ENCODE results near the gene ZNF44. TPM values are rescaled to one million over a fixed set of nuclear protein-coding genes. Genes with fewer than 3 reads are reported as not detected.

The ZNF44 gene
- total RNA-seq (ENCODE audit: unreplicated experiment), result 7.0 TPM
- long read RNA-seq, partial matches to known transcripts, result 0 of 2 reads
- long read RNA-seq, other reads (novel, unspliced or antisense), result 0 of 2 reads

DNA sequence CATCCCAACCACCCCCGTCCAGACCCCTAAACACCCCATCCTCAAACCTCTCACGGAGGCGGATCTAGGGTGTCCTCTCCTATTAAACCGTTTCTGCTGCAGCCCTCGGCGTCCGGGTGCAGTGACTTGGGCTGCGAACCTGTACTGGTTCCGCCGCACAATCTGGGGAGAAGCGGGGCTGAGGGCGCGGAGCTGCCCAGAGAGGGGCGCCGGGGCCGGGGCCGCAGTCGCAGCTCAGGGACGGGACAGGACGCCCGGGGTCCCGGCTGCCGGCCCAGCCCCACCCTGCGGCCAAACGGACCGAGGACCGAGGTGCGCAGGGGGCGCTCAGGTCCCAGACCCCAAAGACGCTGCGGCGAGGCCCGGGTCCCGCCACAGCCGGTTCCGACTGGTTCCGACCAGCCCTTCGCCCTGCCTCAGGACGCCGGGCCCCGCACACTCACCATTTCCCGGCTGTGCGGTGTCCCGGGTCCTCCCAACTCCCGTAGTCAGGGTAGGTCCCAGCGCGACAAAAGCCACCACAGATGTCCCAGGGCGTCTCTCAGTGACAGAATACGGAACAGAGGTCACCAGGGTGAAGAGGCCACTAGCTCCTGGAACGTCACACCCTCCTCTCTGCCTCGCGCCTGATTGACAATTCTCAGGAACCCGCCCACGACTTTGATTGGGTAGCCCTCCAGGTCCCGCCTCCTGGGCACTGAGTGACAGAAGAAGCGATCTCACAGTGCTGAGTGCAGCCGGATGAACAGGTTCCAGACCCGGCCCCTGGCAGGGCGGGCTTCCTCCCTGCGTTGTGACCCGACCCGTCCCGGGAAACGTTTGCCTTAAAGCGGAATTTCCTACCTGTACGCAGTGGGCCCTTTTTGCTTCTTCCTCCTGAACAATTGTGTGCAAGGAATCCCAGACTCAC is at the start of gene ZNF44:
ZNF44 (minus strand) TSS at position 635 of the 910 bp plus-strand sequence; CDS start at position 446, 189 bp downstream.
- peaks cover 7% of the 10 kb centered on the region for H3K9me3 Mint-ChIP-seq (ENCODE audit: unreplicated experiment)
- peak within 1 kb of the TSS; percentile 99 for H3K4me3 Mint-ChIP-seq (ENCODE audit: unreplicated experiment)

DNA sequence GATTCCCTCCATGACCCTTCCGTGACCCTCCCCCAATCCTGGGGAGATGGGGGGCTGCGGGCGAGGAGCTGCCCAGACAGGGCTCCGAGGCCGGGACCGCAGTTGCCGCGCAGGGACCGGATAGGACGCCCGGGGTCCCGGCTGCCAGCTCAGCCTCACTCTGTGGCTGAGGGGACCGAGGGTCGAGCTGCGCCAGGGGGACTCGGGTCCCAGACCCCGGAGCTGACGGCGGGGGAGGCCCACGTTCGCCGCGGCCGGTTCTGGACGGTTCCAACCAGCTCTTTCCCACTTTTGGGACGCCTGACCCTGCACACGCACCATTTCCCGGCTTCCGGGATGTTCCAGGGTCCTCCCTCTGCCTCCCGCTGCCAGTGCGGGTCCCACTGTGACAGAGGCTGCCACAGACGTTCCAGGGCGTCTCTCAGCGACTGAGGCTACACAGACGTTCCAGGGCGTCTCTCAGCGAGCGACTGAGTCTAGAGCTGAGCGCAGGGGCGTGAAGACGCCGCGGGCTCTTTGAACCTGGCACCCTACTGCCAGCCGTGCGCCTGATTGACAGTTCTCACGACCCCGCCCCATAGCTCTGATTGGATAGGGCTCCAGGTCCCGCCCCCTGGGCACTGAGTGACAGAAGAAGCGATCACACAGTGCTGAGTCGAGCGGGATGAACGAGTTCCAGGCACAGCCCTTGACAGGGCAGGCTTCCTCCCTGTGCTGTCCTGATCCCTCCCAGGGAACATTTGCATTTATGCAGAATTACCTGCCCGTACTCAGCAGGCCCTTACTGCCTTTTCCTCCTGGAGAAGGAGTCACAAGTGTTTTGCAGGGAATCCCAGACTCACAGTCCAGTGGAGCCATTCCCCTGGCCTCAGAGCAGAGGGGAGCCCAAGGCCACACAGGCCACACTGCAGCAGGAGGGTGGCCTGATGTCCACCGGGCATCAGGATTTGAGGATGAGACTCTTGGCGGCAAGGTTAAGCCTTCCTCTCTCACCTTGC is 38.8 kb upstream of the ZNF44 start, which contains the start of gene ZNF563:
ZNF563 (minus strand) TSS at position 472 of the 998 bp plus-strand sequence; CDS start at position 321, 151 bp downstream.
- H3K9me3 Mint-ChIP-seq (ENCODE audit: unreplicated experiment), result peaks cover 4% of the 10 kb centered on the region
- H3K4me3 Mint-ChIP-seq (ENCODE audit: unreplicated experiment), result peak within 1 kb of the TSS; percentile 92
- peaks cover 12% of the 10 kb centered on the region for H3K36me3 Mint-ChIP-seq (ENCODE audit: low read depth, unreplicated experiment)
- H3K4me1 Mint-ChIP-seq (ENCODE audit: unreplicated experiment), result no peaks in the 10 kb centered on the region
- peak; percentile 86 for DNase-seq (ENCODE audit: low spot score)
- H3K27ac Mint-ChIP-seq (ENCODE audit: unreplicated experiment), result no peak within 1 kb of the TSS
- H3K27me3 Mint-ChIP-seq (ENCODE audit: unreplicated experiment), result peaks cover 2% of the 10 kb centered on the region
- TF ChIP-seq, protein P1, sequence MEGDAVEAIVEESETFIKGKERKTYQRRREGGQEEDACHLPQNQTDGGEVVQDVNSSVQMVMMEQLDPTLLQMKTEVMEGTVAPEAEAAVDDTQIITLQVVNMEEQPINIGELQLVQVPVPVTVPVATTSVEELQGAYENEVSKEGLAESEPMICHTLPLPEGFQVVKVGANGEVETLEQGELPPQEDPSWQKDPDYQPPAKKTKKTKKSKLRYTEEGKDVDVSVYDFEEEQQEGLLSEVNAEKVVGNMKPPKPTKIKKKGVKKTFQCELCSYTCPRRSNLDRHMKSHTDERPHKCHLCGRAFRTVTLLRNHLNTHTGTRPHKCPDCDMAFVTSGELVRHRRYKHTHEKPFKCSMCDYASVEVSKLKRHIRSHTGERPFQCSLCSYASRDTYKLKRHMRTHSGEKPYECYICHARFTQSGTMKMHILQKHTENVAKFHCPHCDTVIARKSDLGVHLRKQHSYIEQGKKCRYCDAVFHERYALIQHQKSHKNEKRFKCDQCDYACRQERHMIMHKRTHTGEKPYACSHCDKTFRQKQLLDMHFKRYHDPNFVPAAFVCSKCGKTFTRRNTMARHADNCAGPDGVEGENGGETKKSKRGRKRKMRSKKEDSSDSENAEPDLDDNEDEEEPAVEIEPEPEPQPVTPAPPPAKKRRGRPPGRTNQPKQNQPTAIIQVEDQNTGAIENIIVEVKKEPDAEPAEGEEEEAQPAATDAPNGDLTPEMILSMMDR (IDR thresholded peaks at IDR 0.05; ENCODE audit: unreplicated experiment), result no peak

More for the DNA sequence above, at the start of gene ZNF44:
- peak within 1 kb of the TSS; percentile 92 for H3K27ac Mint-ChIP-seq (ENCODE audit: unreplicated experiment)
- peaks cover 18% of the 10 kb centered on the region for H3K27me3 Mint-ChIP-seq (ENCODE audit: unreplicated experiment)
- peaks cover 31% of the 10 kb centered on the region for H3K36me3 Mint-ChIP-seq (ENCODE audit: low read depth, unreplicated experiment)
- DNase-seq (ENCODE audit: low spot score), result peak; percentile 81
- TF ChIP-seq, protein P1 (IDR thresholded peaks at IDR 0.05; ENCODE audit: unreplicated experiment), result no peak
- peaks cover 7% of the 10 kb centered on the region for H3K4me1 Mint-ChIP-seq (ENCODE audit: unreplicated experiment)

DNA sequence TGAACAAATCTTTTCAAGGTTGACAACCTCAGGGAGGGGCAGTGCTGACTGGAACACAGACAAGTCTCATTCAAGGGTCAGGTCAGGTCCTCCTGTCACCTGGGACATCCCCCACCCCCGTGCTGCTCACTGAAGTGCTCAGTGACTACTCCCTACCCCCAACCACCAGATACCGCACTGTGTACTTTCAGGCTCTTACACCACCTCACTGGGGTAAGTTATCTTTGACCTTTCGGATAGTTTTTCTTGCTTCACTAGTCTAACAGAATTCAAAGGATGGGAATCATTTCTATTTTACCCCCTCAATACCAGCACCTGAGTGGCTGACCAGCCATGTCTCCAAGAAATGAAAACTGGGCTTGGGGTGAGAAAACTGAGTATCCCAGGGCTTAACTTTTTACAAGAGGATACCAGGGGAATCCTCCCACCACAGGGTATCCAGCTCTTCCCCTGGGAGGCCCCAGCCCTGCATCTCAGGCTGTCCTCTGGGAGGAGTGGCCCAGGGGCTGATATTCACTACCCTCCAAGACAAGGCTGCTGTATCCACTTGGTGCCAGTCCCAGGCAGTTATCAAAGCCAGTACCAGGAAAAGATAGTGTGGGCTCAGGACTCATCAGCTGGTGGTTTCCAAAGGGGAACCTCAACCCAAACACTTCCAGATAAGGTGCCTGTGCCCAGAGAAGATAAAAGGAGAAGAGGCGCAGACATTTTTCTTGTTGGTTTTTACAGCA is 36.7 kb upstream of the ZNF44 start:
- Mint-ChIP-seq H3K9me3 (ENCODE audit: unreplicated experiment) (peaks cover 7% of the 10 kb centered on the region), H3K27ac (ENCODE audit: unreplicated experiment) (no peak overlapping the region), H3K27me3 (ENCODE audit: unreplicated experiment) (peaks cover 2% of the 10 kb centered on the region), H3K4me3 (ENCODE audit: unreplicated experiment) (no peak overlapping the region), H3K36me3 (ENCODE audit: low read depth, unreplicated experiment) (peaks cover 12% of the 10 kb centered on the region), H3K4me1 (ENCODE audit: unreplicated experiment) (no peaks in the 10 kb centered on the region)
- DNase-seq (ENCODE audit: low spot score), result no peak
- TF ChIP-seq, protein P1 (IDR thresholded peaks at IDR 0.05; ENCODE audit: unreplicated experiment), result no peak

DNA sequence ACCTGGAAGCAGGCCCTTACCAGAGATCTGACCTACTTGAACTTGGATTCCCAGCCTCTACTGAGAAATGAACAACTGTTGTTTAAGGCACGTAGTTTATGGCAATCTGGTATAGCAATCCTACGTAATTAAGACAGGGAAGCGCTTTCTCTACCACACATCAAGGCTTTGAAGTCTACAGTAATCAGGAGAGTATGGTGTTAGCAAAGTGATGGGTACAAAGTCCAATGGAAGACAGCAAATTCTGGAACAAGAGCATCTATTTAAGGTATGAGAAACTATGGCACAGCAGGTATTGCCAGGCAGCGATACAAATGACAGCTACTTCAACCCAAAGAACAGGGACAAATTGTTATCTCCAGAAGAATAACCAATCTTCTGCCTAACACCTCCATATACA is 35.7 kb upstream of the ZNF44 start:
- no peak overlapping the region for H3K4me3 Mint-ChIP-seq (ENCODE audit: unreplicated experiment)
- no peak overlapping the region for H3K27ac Mint-ChIP-seq (ENCODE audit: unreplicated experiment)
- H3K9me3 Mint-ChIP-seq (ENCODE audit: unreplicated experiment), result peaks cover 12% of the 10 kb centered on the region
- peaks cover 2% of the 10 kb centered on the region for H3K27me3 Mint-ChIP-seq (ENCODE audit: unreplicated experiment)
- H3K36me3 Mint-ChIP-seq (ENCODE audit: low read depth, unreplicated experiment), result peaks cover 8% of the 10 kb centered on the region
- no peak for DNase-seq (ENCODE audit: low spot score)
- TF ChIP-seq, protein P1 (IDR thresholded peaks at IDR 0.05; ENCODE audit: unreplicated experiment), result no peak
- H3K4me1 Mint-ChIP-seq (ENCODE audit: unreplicated experiment), result no peaks in the 10 kb centered on the region
